DOHH2 (cell line): ENCODE measurements around the gene ARID5A.

Source experiments
- H3F3A ChIP-seq: fragments of 200-600 bp; sonication (generic), shearing (Covaris generic); 2 replicates; pipeline ENCODE4 v1.6.0; 2016; ENCODE audit warnings: antibody characterized with exemption, mild to moderate bottlenecking; ENCODE audit not compliant: control insufficient read depth, insufficient read depth
- H3K27ac ChIP-seq: fragments of 200-600 bp; sonication (generic); 2 replicates; pipeline ENCODE4 v1.5.1; 2014; ENCODE audit warnings: low read depth, mild to moderate bottlenecking, low read length, moderate library complexity
- H3K27me3 ChIP-seq: fragments of 200-600 bp; sonication (generic); 2 replicates; pipeline ENCODE4 v1.6.1; 2014; ENCODE audit warnings: mild to moderate bottlenecking, low read length, mixed read lengths; ENCODE audit not compliant: control insufficient read depth
- H3K36me3 ChIP-seq: fragments of 200-600 bp; sonication (generic); 2 replicates; pipeline ENCODE4 v1.6.1; 2014; ENCODE audit warnings: mild to moderate bottlenecking, low read length, moderate library complexity, mixed read lengths; ENCODE audit not compliant: control insufficient read depth
- H3K4me1 ChIP-seq: fragments of 200-600 bp; sonication (generic); 2 replicates; pipeline ENCODE4 v1.6.1; 2014; ENCODE audit warnings: mild to moderate bottlenecking, low read length, mixed read lengths; ENCODE audit not compliant: control insufficient read depth
- H3K4me2 ChIP-seq: fragments of 200-600 bp; sonication (generic); 2 replicates; pipeline ENCODE4 v1.6.0; 2014; ENCODE audit warnings: mild to moderate bottlenecking, low read length, moderate library complexity
- H3K4me3 ChIP-seq: fragments of 200-600 bp; sonication (generic); 2 replicates; pipeline ENCODE4 v1.5.1; 2014; ENCODE audit warnings: mild to moderate bottlenecking, low read length, mixed read lengths
- H3K79me2 ChIP-seq: fragments of 200-600 bp; sonication (generic); 2 replicates; pipeline ENCODE4 v1.6.1; 2014; ENCODE audit warnings: mild to moderate bottlenecking, low read length, mixed read lengths; ENCODE audit not compliant: control insufficient read depth
- H3K9me2 ChIP-seq: fragments of 200-600 bp; sonication (generic); replicated peaks from 2 replicates; pipeline ENCODE4 v1.6.1; 2014; ENCODE audit warnings: mild to moderate bottlenecking, low read length, mixed read lengths; ENCODE audit not compliant: control insufficient read depth
- H3K9me3 ChIP-seq: fragments of 200-600 bp; sonication (generic); 2 replicates; pipeline ENCODE4 v1.6.1; 2014; ENCODE audit warnings: antibody characterized with exemption, low read length, mixed read lengths; ENCODE audit not compliant: control insufficient read depth, insufficient read depth
- H4K20me1 ChIP-seq: fragments of 200-600 bp; sonication (generic); 2 replicates; pipeline ENCODE4 v1.6.0; 2014; ENCODE audit warnings: low read depth, mild to moderate bottlenecking, antibody characterized with exemption, low read length, moderate library complexity; ENCODE audit not compliant: control insufficient read depth, insufficient read depth
- EZH2phosphoT487 ChIP-seq: fragments of 200-600 bp; sonication (generic); IDR thresholded peaks from 2 replicates; pipeline ENCODE4 v1.6.1; 2017; ENCODE audit warnings: borderline replicate concordance, mild to moderate bottlenecking, antibody characterized with exemption, low read length, moderate library complexity, mixed read lengths
- TF ChIP-seq, protein P1 (sequence below): fragments of 200-600 bp; sonication (generic); IDR thresholded peaks from one replicate; pipeline ENCODE4 v1.5.1; 2014; ENCODE audit warnings: antibody characterized with exemption, mild to moderate bottlenecking, low read depth, low read length; ENCODE audit not compliant: poor library complexity, severe bottlenecking

Gene ARID5A

DNA sequence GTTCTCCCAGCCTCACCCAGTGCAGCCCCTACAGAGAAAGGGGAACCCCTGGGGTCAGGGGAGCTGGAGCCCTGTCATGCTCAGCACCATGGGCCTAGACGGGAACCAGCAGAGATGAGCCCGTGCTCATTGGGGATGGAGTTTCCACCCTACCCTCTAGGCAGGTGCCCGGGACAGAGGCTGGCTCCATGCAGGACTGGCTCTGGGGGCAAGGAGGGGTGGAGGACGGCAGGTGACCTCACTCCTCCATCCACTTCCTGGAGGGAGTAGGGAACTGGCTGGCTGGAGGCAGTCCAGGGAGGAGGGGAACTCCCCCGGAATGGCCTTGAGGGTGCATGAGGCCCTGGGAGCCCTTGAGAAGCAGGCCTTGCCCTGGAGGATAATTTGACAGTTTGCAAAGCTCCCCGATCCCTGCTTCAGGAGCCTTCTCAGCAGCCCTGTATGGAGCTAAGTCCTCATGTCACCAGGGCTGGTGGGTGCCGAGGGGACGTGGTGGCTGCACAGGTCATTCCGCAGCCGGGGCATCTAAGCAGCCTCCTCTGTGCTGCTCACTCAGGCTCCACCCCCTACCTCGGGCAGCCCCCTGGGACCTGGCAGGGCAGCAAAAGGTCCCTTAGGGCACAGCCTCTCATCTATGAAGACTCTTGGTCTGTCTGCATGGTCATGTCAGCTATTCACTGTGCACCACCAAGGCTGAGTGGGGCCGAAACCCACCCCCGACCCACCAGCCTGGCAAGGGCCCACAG, 33.5 kb upstream of the ARID5A start:
- Histone ChIP-seq H4K20me1 (no peaks in the 10 kb centered on the region), H3K4me1 (peaks cover 3% of the 10 kb centered on the region; the same call in 1 of the 2 replicates), H3K79me2 (no peaks in the 10 kb centered on the region), H3K4me2 (no peak overlapping the region), H3K9me3 (no peaks in the 10 kb centered on the region), H3K27me3 (peaks cover 26% of the 10 kb centered on the region), H3K27ac (no peak overlapping the region), H3K4me3 (no peak overlapping the region), H3F3A (no peaks in the 10 kb centered on the region), H3K36me3 (no peaks in the 10 kb centered on the region), H3K9me2 (no peaks in the 10 kb centered on the region)
- TF ChIP-seq EZH2phosphoT487: no peak
- TF ChIP-seq, protein P1, sequence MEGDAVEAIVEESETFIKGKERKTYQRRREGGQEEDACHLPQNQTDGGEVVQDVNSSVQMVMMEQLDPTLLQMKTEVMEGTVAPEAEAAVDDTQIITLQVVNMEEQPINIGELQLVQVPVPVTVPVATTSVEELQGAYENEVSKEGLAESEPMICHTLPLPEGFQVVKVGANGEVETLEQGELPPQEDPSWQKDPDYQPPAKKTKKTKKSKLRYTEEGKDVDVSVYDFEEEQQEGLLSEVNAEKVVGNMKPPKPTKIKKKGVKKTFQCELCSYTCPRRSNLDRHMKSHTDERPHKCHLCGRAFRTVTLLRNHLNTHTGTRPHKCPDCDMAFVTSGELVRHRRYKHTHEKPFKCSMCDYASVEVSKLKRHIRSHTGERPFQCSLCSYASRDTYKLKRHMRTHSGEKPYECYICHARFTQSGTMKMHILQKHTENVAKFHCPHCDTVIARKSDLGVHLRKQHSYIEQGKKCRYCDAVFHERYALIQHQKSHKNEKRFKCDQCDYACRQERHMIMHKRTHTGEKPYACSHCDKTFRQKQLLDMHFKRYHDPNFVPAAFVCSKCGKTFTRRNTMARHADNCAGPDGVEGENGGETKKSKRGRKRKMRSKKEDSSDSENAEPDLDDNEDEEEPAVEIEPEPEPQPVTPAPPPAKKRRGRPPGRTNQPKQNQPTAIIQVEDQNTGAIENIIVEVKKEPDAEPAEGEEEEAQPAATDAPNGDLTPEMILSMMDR: no peak

DNA sequence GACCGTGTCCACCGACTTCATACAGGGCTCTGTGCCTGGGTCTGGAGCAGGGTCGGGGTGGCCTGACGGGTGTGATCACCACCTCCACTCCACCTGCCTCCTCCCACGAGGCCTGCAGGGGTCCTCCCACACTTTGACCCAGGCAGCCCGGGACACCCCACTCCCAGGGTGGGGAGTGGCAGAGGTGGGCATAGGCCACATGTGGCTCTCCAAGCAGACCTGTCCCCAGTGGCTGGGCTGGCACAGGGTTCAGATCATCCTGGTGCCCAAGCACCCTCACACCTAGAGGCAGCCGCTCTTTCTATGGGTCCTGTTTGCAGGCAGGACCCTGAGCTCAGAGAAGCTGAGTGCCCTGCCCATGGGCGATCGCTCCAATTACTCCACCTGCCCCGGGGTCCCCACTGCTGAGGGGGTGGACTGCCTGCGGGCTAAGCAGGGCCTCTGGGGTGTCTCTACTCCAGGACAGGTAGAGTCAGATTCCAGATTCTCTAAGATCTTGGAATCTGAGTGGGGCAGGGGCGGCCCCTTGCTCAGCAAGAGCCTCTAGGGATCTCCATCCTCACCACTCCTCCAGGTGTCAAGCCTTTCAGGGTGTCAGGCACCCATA, 32.8 kb upstream of the ARID5A start:
- TF ChIP-seq, protein P1: no peak
- no peak for TF ChIP-seq EZH2phosphoT487
- Histone ChIP-seq H3K4me2 (no peak overlapping the region), H3K9me2 (no peaks in the 10 kb centered on the region), H3K79me2 (no peaks in the 10 kb centered on the region), H4K20me1 (no peaks in the 10 kb centered on the region), H3F3A (no peaks in the 10 kb centered on the region), H3K36me3 (no peaks in the 10 kb centered on the region), H3K4me3 (no peak overlapping the region), H3K9me3 (no peaks in the 10 kb centered on the region), H3K27ac (no peak overlapping the region), H3K27me3 (peaks cover 26% of the 10 kb centered on the region), H3K4me1 (peaks cover 8% of the 10 kb centered on the region; the same call in 1 of the 2 replicates)

DNA sequence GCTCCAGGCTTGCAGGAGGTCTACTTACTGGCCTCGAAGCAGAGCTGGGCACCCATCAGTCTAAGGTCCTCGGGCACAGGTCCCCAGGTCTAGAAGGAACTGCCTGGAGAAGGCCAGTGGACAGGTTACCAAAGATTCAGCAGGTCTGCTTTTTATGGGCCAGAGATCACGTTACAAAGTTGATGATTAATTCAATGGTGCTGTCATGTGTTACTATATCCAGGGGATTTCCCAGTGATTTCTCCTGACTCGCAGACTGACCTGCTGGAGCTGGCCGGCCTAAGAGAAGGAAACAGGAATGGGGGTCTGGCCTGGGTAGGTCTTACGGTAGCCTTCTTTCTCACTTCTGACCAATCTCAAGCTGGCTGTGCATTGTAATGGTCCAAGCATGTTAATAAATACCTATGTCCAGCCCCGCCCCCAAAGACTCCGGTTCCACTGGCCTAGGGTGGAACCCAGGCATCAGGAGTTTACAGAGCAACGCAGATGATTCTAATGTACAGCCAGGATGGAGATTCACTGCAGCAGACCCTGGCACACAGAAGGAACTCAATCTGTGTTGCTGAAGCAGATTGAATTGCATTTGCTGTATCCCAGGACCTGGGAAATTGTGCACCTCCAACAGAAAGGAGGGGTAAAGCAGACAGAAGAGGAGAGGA, 31.2 kb upstream of the ARID5A start, which contains the start of gene NEURL3:
TSS of gene NEURL3 (minus strand) at position 127 of the 659 bp plus-strand sequence. CDS start at position 56, 71 bp downstream.
- H3K9me2 ChIP-seq: no peaks in the 10 kb centered on the region
- no peaks in the 10 kb centered on the region for H3K36me3 ChIP-seq
- H3K4me2 ChIP-seq: no peak within 1 kb of the TSS
- no peak within 1 kb of the TSS for H3K4me3 ChIP-seq
- no peaks in the 10 kb centered on the region for H3K9me3 ChIP-seq
- H3F3A ChIP-seq: no peaks in the 10 kb centered on the region
- no peaks in the 10 kb centered on the region for H4K20me1 ChIP-seq
- H3K27ac ChIP-seq: no peak within 1 kb of the TSS
- H3K4me1 ChIP-seq: peaks cover 20% of the 10 kb centered on the region
- peaks cover 33% of the 10 kb centered on the region for H3K27me3 ChIP-seq
- TF ChIP-seq, protein P1: no peak
- TF ChIP-seq EZH2phosphoT487: no peak
- no peaks in the 10 kb centered on the region for H3K79me2 ChIP-seq
